Left forelimb (tissue), 1 donor: Measurements from ENCODE around the gene TPST2.
"Not testable (repeated sequence)": the region's sequence is repeated elsewhere in the genome, so short reads cannot be mapped to it uniquely, and the experiment has no call there.

Source experiments
- DNase-seq: peaks from one replicate; pipeline ENCODE4 v3.0.0-alpha.2; 2018; ENCODE audit warnings: low spot score

TPST2 gene

DNA sequence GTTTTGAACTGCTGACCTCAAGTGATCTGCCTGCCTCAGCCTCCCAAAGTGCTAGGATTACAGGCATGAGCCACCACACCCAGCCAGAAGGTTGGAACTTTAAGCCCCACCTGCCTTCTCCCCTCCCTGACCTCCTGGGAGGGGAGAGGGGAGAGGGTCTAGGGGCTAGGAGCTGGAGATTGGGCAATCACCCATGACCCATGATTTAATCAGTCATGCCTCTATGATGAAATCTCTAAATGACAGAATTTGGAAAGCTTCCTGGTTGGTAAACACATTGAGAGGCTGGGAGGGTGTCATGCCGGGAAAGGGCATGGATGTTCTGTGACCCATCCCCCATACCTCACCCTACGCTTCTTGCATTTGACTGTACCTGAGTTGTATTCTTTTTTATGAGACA, 60.6 kb downstream of the TPST2 start:
- no peak for DNase-seq

DNA sequence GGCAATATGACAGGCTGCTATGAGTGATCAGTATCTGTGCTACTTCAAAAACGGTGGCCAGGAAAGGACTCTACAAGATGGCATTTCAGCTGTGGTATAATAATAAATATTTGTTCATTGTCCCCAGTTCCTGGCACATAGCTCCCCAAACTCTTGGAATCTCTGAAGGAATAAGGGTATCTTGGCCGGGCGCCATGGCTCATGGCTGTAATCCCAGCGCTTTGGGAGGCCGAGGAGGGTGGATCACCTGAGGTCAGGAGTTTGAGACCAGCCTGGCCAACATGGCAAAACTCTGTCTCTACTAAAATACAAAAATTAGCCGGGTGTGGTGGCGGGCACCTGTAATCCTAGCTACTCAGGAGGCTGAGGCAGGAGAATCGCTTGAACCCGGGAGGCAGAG, 61.4 kb downstream of the TPST2 start:
- not testable (repeated sequence) for DNase-seq

DNA sequence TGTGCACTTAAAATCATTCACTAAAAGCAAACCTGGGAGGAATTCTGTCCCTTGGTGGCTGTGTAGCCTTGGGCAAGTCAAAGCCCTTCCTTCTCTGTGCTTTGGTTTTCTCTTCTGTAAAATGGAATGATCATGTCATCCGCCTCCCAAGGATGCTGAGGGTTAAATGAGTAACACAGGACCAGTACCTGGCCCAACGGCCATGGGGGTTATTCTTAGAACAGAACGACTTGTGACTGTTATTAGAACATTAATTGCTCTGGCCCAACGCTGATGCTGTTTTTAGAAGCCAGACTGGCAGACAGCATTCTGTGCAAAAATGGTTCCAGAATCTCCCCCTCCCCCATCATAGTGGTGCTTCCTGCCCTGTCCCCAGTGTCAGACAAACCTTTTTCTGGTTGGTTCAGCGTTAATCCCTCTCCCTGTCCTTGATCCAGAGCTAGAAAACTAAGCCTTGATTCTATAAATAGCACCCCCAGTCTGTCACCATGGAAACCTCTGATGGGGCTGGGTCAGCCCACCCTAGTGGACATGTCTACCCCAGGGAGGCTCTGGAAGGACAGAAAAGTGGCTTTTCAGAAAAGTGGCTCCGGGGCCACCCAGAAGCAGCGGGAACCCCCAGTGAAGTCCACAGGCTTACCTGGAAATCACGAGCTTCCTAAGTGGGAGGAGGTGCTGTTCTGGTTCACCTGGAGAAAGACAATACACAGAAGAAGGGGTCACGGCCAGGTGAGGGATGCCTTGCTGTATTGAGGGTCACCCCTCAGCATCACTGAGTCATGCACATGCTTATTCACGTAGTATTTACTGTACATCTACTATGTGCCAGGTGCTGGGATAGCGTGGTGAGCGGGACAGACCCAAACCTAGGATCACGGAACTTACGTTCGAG, 62.1 kb downstream of the TPST2 start:
- no peak for DNase-seq

DNA sequence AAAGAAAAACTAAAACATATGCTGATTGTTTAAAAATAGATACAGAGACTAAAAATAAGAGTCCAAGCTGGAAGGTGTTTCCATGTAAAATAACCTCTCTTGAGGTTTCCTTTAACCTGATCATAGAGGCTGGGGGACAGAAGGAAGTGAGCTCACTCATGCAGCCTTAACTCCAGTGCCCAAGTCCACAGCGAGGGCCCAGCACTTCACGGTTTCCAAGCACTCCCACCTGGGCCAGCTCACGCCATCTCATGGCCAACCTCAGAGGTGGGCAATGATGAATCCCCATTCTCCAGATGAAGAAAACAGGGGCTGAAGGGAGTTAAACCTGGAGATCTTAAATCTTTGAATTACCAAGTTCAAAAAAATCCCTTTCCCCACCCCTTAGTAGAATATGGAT, 62.8 kb downstream of the TPST2 start:
- DNase-seq, result no peak

DNA sequence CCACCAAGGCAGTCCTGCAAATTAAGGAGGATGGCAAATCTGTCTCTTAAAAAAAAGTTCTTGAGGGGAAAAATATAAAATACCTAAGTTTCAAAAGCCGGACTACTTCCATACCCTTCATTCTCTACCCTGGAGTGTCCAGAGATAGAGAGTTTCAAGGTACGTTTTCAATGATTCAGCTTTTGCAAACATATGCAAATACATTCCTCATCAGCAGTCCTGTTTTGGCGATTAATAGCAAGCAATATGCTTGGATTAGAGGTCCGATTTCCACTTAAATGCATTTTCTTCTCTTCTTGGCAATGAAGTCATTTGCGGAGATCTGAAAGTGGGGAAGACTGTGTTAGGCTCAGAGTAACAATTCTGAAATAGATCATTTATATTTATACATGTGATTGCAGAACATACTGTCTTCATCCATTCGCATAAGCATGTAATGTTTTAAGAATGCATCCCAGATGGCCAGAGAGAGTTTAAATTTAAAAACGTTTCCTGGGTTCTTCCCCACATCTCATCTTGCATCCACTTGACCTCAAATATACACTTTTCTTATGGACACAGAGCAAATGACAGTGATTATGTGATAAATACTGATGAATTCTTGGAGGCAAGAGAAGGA, 63.9 kb downstream of the TPST2 start:
- no peak for DNase-seq

DNA sequence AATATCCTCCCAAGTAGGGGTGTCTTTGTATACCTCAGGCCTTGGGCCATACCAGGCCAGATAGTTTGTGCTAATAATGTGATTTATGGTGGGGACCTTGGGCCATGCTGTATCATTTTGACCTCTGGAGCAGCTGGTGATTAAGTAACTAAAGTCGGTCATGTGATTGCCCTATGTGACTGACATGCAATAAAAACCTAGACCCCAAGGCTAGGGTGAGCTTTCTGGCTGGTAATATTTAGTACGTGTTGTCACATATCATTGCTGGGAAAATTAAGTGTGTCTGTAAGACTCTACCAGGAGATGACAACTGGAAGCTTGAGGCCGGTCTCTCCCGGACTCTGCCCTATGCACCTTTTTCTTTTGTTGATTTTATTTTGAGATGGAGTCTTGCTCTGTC, 65.1 kb downstream of the TPST2 start:
- DNase-seq, result no peak

DNA sequence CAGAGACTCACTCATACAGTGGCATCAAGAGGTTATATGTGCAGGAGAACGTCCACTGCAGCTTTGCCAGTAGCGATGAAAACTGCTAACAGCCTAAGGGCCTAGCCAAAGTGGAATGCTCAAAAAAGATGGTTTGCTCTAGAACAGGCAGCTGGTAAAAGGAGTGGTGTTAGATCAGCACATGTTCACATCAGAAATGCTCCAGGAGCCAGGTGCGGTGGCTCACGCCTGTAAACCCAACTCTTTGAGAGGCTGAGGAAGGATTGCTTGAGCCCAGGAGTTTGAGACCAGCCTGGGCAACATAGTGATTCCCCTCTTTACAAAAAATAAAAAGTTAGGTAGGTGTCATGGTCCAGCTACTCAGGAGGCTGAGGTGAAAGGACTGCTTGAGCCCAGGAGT, 67.3 kb downstream of the TPST2 start:
- DNase-seq, result no peak

DNA sequence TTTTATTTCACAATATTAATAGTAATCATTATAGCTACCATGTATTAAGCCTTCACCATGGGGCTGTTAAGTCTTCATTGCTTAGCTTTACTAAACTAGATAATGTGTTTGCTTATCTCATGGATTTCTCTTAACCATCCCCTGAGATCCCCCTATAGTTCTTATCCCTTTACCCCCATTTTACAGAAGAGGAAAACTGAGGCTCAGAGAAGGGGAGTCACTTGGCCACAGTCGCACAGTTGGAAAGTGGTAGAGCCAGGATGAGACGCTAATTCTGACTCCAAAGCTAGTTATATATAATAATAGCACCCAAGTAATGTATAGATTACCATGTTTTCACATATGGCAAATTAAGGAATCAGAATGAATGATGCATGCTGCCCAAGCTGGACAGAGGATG, 67.9 kb downstream of the TPST2 start:
- no peak for DNase-seq

DNA sequence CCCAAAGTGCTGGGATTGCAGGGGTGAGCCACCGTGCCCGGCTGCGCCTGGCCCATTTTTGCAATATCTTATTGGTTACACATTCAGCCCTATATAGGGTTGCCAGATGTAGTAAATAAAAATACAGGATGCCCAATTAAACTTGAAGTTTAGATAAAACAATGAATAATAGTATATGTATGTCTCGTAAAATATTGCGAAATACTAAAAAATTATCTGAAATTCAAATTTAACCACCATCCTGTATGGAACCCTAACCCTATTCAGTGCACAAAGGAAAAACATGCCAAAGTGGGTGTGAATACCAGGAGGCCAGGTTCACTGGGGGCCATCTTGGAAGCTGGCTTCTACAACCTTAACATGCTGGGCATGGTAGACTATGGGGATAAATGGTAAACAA, 72.5 kb downstream of the TPST2 start:
- DNase-seq, result no peak

DNA sequence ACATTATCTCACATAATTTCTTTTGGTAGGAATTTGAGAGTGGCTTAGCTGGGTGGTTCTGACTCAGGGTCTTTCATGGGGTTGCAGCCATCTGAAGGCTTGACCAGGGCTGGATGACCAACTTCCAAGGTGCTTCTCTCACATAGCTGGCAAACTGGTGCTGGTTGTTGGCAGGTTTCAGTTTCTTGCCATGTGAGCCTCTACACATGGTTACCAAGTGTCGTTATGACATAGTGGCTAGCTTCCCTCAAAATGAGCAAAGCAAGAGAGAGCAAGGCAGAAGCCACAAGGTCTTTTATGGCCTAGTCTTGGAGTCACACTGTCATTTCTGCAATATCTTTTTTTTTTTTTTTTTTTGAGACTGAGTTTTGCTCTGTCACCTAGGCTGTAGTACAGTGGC, 73.4 kb downstream of the TPST2 start:
- no peak for DNase-seq

DNA sequence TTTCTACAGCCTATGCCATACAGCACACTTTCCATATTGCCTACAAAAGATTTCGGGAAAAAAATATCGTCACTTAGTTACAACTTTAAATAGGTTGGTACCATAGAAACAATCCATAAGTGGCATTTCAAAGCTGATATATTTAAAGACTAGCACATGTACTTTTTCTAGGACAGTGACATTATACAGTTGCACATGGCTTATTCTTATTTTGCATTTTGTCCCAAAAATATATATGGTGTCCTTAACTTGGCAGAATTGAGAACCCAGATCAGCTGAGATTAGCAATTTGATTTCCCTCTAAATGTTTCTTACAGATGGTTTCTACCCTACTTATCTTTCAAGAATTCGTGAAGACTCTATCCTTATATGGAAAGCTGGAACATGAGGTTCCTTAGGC, 74.0 kb downstream of the TPST2 start:
- DNase-seq, result no peak

DNA sequence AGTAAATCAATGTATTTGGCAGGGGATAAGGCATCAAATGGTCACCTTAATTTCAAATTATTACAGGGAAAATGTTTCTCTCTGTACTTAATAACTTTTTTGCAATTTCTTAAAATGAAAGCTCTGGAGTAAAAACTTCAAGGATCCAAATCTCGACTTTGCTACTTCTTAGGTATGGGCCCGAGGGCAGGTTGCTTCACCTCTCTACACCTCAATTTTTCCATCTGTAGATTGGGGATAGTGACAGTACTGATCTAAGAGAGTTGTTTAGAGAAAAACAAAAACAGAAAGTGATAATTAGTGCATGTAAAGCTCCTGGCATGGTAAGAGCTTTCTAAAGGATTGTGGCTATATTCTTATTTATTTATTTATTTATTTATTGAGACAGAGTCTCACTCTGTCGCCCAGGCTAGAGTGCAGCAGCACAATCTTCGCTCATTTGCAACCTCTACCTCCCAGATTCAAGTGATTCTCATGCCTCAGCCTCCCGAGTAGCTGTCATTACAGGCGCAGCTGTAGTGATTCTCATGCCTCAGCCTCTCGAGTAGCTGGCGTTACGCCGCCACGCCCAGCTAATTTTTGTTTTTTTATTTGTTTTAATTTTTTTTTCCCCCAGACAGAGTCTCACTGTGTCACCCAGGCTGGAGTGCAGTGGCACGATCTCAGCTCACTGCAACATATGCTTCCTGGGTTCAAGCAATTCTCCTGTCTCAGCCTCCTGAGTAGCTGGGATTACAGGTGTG, 75.3 kb downstream of the TPST2 start:
- no peak for DNase-seq

DNA sequence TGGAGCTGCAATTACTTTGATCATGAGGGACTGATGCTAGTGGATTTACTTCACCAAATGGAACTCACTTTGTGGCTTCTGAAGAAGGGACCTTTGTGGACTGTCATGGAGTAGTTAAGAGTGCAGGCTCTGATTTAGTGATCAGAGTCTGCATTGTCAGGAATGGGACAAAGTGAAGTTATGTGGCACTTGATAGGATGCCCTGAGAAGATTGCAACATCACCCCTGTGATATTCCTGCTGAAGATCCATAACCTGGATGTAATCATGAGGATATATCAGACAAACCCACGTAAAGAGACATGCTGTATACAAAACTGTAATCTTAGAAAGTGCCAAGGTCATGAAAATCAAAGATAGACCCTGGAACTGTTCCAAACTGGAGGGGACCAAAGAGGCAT, 76.1 kb downstream of the TPST2 start:
- DNase-seq, result no peak

DNA sequence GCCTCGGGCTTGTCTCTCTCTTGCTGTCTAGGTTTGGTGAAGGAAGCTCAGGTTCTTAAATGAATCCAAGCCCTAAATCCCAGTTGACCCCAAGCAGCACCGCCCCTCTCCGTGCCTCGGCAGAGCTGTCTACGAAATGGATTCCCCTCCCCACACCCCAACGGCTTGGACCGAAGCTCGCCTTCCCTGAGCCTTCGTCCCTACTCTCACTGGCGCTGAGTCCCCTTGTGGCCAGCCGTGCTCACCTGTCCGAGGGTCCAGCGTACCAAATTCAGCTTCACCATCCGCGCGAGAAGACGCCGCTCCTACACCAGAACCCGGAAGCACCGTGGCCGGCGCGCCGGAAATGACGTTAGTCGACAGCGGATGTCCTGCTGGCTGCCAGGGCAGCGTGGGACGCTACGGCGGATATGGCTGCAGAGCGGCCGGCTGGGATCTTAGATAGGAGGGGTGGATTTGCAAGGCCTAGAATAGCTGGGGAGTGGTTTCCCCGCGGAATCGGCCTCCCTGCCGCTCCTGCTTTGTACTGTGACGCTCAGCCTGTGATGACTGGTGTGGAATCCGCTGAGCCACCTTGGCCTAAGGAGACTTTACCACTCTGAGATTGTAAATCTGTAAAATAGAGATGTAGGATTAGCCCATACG, 77.7 kb downstream of the TPST2 start, which contains the start of gene TFIP11:
Gene TFIP11 (minus strand): TSS at position 325 of the 645 bp plus-strand sequence. CDS start 2,201 bp downstream, outside the sequence.
- DNase-seq, result peak; percentile 98

DNA sequence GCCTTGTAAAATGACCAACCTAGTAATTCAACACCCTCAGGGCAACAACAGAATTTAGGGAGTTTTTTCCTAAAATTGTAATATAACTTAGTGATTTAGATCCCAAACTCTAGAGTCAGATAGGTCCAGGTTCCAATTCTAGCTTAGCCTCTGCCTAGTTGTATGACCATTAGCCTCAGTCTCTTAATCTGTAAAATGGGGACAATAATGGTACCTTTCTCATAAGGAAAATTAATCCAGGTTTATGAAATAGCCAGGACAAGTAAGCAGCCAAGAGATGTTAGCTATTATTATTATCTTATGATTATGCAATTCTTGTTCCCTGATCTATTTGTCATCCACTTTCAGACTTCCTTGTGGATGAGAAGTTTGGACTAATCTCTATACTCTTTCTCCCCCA, 81.8 kb downstream of the TPST2 start:
- no peak for DNase-seq

DNA sequence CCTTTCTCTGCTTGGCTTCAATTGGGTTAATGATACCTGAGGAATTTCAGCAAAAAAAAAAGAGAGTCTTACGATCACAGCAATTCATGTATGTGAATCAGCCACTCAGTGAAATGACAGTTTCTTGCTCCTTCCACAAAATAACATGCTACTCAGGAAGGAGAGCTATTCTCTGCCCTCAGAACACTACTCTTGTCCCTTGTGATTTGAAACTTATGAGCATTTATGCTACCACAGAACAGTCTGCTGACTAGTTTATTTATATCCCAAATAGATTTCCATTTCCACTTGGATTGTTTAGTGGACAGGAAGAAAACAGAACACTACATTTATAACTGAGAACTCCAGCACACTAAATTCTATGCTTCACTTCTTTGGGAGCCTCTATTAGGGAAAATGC, 86.2 kb downstream of the TPST2 start:
- DNase-seq, result no peak

DNA sequence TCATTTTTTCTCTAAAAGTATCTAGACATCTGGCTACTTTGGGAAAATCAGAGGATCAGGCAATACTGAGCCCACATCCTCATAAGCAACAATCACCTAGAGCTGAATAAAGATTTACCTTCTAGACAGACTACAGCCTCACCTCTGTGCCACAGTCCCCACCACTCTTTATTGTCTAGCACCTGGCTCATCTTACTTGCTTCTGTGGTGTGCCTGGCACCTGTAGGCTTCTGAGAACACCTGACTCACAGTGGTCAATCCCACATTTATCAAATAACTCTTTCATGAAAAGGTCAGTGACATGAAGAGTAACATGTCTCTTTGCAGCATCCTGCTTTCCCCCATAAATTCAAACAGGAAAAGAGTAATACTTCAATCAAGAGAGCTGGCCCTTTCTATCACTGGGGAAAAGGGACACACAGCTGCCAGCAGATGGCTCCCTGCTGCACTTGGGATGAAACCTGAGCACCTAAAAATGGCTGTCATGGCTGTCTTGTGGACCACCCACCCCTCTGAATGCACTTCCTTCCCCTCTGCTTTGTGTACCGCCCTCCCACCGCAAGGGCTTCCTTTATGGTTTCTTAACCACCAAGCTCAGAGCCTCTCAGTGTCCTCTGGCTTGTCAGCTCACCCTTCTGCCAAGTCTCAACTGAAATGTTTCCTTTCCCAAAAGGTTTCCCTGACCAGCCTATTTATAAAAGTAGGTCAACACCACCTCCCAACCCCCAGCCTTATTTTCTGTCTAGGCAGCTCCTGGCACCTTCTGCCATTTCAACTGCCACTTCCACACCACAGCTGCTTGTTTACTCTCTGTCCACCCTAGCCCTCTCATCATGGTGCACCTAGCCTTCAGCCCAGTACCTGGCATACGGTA, 87.0 kb downstream of the TPST2 start:
- no peak for DNase-seq

DNA sequence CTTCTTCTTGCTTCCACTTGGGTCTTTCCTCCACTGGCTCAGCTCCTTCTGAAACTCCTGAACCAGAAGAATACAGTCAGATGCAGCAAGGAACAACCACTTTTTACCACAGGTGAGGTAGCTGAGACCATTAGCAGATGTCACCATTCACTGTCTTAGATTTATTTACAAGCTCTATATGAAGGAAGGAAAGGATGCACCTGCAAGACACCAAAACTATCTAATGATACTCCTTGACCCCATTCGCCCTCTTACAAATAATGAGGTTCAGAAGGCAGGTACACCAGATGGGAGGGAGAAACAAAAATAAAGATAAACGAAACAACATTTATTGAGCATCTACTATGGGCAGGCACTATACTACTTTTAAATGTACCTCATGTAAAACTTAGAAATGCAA, 87.9 kb downstream of the TPST2 start:
- DNase-seq, result no peak

DNA sequence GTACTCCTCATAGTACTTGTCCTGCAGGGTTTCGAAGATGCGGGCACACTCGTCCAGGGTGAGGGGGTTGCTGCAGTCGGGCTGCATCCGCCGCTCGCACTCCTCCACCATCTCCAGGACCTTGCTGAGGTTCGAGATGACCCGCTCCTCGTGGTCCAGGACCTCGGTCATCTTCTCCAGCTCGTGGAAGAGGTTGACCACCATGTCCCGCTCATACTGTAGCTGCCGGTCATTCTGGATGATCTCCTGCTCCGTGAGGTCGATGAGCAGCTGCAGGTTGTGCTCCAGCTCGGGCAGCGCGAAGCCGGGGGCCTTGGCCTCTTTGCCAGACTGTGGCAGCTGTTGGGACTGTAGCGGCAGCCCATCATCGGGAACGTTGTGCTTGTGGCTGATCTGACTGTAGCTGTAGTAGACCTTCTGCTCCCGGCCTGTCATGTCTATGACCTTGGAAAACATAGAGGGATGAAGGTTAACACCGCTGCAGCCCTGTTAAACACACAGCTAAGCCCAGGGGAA, 90.7 kb downstream of the TPST2 start:
- no peak for DNase-seq

DNA sequence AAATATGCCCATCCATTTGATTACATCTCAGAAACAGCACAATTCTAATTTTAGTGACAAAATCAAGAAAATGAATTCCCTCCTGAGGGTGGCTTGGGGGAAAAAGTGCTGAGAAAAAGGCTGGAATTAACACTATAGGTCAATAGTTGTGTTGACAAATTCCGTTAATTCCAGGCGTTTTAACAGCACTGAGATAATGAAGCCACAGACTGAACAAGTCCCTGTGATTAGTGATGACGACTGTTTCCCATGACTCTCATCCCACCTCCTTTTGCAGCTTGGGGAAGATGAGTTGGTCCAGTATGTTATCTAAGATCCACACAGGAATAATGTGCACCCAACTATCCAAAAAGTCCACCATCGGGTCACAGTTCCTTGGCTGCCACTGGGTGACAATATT, 93.5 kb downstream of the TPST2 start:
- DNase-seq, result no peak

DNA sequence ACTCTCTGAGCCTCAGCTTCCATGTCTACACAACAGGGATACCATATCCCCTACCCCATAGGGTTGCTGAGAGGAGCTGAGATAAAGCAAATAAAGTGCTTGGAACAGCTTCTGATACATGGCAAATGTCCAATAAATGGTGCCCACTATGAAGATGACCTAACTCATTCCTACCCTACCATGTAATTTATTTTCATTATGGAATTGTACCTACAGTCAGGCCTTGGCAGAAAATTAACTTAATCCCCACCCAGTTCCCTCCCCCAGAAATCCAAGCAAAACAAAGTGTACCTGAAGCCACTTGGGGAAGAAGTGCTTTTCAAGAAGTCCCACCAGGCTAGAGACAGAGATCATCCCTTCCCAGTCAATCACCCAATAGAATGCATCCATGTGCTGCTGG, 95.4 kb downstream of the TPST2 start:
- no peak for DNase-seq
